GM19351 (cell line): Measurements from ENCODE around the gene PTPN6.

Experiments used
- ATAC-seq: cut with Tn5 transposase; IDR thresholded peaks from one replicate; pipeline ENCODE4 v1.9.1; 2021; ENCODE audit warnings: mild to moderate bottlenecking, moderate library complexity; ENCODE audit not compliant: unreplicated experiment

Gene PTPN6

GRCh38 chr12:6921996-6922946, 28.9 kb upstream of the PTPN6 start:
- no peak for ATAC-seq

GRCh38 chr12:6923003-6923732, 28.0 kb upstream of the PTPN6 start:
- no peak for ATAC-seq

- ATAC-seq = no peak
Observed at GRCh38 chr12:6923851-6924250, 27.3 kb upstream of the PTPN6 start.

- ATAC-seq = no peak
Observed at GRCh38 chr12:6925239-6925539, 26.0 kb upstream of the PTPN6 start.

GRCh38 chr12:6925540-6926279, 25.4 kb upstream of the PTPN6 start:
- no peak for ATAC-seq

- ATAC-seq = no peak
Observed at GRCh38 chr12:6927379-6928021, 23.7 kb upstream of the PTPN6 start, which contains the start of gene ATN1. Gene ATN1, plus strand, starts transcription at chr12:6927959. Its CDS starts 6,043 bp downstream, at chr12:6934002.

GRCh38 chr12:6928022-6928702, 23.0 kb upstream of the PTPN6 start:
- ATAC-seq = no peak

GRCh38 chr12:6928703-6929407, 22.3 kb upstream of the PTPN6 start:
- no peak for ATAC-seq

- no peak for ATAC-seq
Observed at GRCh38 chr12:6929466-6930452, 21.4 kb upstream of the PTPN6 start.

GRCh38 chr12:6932766-6933165, 18.4 kb upstream of the PTPN6 start:
- ATAC-seq = no peak

GRCh38 chr12:6934110-6934509, 17.0 kb upstream of the PTPN6 start:
- ATAC-seq = no peak

GRCh38 chr12:6935371-6936193, 15.6 kb upstream of the PTPN6 start:
- ATAC-seq = no peak

GRCh38 chr12:6936194-6936635, 14.9 kb upstream of the PTPN6 start:
- ATAC-seq = no peak

- no peak for ATAC-seq
Observed at GRCh38 chr12:6936636-6937480, 14.3 kb upstream of the PTPN6 start.

- peak; percentile 86 for ATAC-seq
Observed at GRCh38 chr12:6937481-6938352, 13.4 kb upstream of the PTPN6 start.
